NOMO-1 (cell line): ENCODE measurements around the gene AIFM1.

Experiments used
- DNase-seq, 2 experiments: peaks; one replicate each; lab custom pipeline; 2025; ENCODE audit not compliant: unreplicated experiment in 2 of 2; lab: John Stamatoyannopoulos, UW

AIFM1 gene

GRCh38 chrX:130171446-130172126 is 5.9 kb upstream of the AIFM1 start, which contains the start of gene RAB33A:
TSS of gene RAB33A (plus strand) at chrX:130171962. CDS start at chrX:130172063, 101 bp downstream.
- DNase-seq: no peak

GRCh38 chrX:130170752-130171445 is 5.3 kb upstream of the AIFM1 start:
- peak; percentile 16 to 56 for DNase-seq

GRCh38 chrX:130167040-130167439 is 1.4 kb upstream of the AIFM1 start:
- no peak for DNase-seq

GRCh38 chrX:130166503-130166777 is 799 bp upstream of the AIFM1 start:
- no peak for DNase-seq

- DNase-seq: no peak
These were observed 399 bp downstream of the AIFM1 start for GRCh38 chrX:130165181-130165702.

GRCh38 chrX:130163398-130163797 is 2.2 kb downstream of the AIFM1 start:
- DNase-seq: no peak

GRCh38 chrX:130162094-130162735 is 3.4 kb downstream of the AIFM1 start:
- no peak for DNase-seq

- no peak for DNase-seq
These were observed 5.9 kb downstream of the AIFM1 start for GRCh38 chrX:130159776-130160175.

GRCh38 chrX:130158311-130158710 is 7.3 kb downstream of the AIFM1 start:
- no peak for DNase-seq

- DNase-seq: no peak
These were observed 10.1 kb downstream of the AIFM1 start for GRCh38 chrX:130155564-130155963.

GRCh38 chrX:130147631-130148030 is 18.0 kb downstream of the AIFM1 start:
- DNase-seq: peak in 1 of 2 experiments; percentile 25

GRCh38 chrX:130145123-130145522 is 20.5 kb downstream of the AIFM1 start:
- no peak for DNase-seq

GRCh38 chrX:130144509-130144908 is 21.1 kb downstream of the AIFM1 start:
- no peak for DNase-seq

- DNase-seq: no peak
These were observed 26.0 kb downstream of the AIFM1 start for GRCh38 chrX:130139474-130140201.

GRCh38 chrX:130136961-130137360 is 28.7 kb downstream of the AIFM1 start:
- no peak for DNase-seq

GRCh38 chrX:130136496-130136895 is 29.1 kb downstream of the AIFM1 start:
- no peak for DNase-seq

GRCh38 chrX:130130990-130131389 is 34.7 kb downstream of the AIFM1 start:
- DNase-seq: no peak

- DNase-seq: no peak
These were observed 40.4 kb downstream of the AIFM1 start for GRCh38 chrX:130125091-130125874.

GRCh38 chrX:130124577-130124976 is 41.1 kb downstream of the AIFM1 start:
- DNase-seq: no peak

- DNase-seq: no peak
These were observed 44.2 kb downstream of the AIFM1 start for GRCh38 chrX:130121505-130121800.
